Measurements from ENCODE around the gene PCP4.

- TF ChIP-seq POLR2A (IDR thresholded peaks at IDR 0.05): no peak
- TF ChIP-seq EP300 (IDR thresholded peaks at IDR 0.05): no peak
Measured at GRCh38 chr21:39891111-39891510, 23.9 kb downstream of the PCP4 start.
